Measurements from ENCODE around the gene ANAPC2.

GRCh38 chr9:137195525-137196220 lies 7.3 kb upstream of the ANAPC2 start:
- no peak for TF ChIP-seq CTCF (IDR thresholded peaks at IDR 0.05)
- no peak for TF ChIP-seq ZFX (IDR thresholded peaks at IDR 0.05; ENCODE audit: borderline replicate concordance)

Data from 22Rv1 (cell line).